Esophagus (tissue), 2 donors: ENCODE data around the gene CRACR2B. TPM values are rescaled to one million over a fixed set of nuclear protein-coding genes. Genes with fewer than 3 reads are reported as not detected.

Experiments
- H3K27ac ChIP-seq, 2 donors: one replicate each; pipeline ENCODE4 v1.5.1; 2013; ENCODE audit warnings: low read depth in 2 of 2, mild to moderate bottlenecking in 2 of 2, inconsistent platforms in 1 of 2, low read length in 1 of 2, moderate library complexity in 1 of 2
- H3K27me3 ChIP-seq, 2 donors: one replicate each; pipeline ENCODE4 v1.6.1; 2013; ENCODE audit warnings: low read length in 2 of 2, control low read depth in 1 of 2, mild to moderate bottlenecking in 1 of 2; ENCODE audit not compliant: insufficient read depth in 2 of 2, control insufficient read depth in 1 of 2
- H3K36me3 ChIP-seq, 2 donors: one replicate each; pipeline ENCODE4 v1.6.1; 2013; ENCODE audit warnings: low read length in 1 of 2; ENCODE audit not compliant: control insufficient read depth in 2 of 2, insufficient read depth in 2 of 2
- H3K4me1 ChIP-seq, 2 donors: one replicate each; pipeline ENCODE4 v1.6.1; 2013; ENCODE audit warnings: low read length in 1 of 2; ENCODE audit not compliant: control insufficient read depth in 2 of 2, insufficient read depth in 2 of 2
- H3K4me3 ChIP-seq, 2 donors: one replicate each; pipeline ENCODE4 v1.5.1; 2013; ENCODE audit warnings: low read length in 2 of 2, mild to moderate bottlenecking in 2 of 2, low read depth in 1 of 2, moderate library complexity in 1 of 2
- H3K9me3 ChIP-seq, 2 donors: one replicate each; pipeline ENCODE4 v1.6.1; 2013; ENCODE audit warnings: mild to moderate bottlenecking in 2 of 2, low read depth in 1 of 2, low read length in 1 of 2, moderate library complexity in 1 of 2; ENCODE audit not compliant: control insufficient read depth in 2 of 2, insufficient read depth in 1 of 2
- WGBS, 2 donors: extraction: QIAGEN DNeasy Blood & Tissue Kit; methylation state at CpG; one replicate each; pipeline ENCODE4 v1.1.7; 2013; 5-methylcytosine and 5-hydroxymethylcytosine counted together
- polyA plus RNA-seq, 2 donors: library from polyadenylated mRNA; stranded (reverse); fragments of 200-250 nt; gene quantifications; one replicate each; pipeline ENCODE4 v1.2.3, GENCODE V29; 2013
- donor health status: healthy with polysubstance abuse.
- donor health status: Bipolar disorder and iron deficiency.

Gene CRACR2B
- polyA plus RNA-seq, 2 donors: 3.2 to 5.3 TPM

DNA sequence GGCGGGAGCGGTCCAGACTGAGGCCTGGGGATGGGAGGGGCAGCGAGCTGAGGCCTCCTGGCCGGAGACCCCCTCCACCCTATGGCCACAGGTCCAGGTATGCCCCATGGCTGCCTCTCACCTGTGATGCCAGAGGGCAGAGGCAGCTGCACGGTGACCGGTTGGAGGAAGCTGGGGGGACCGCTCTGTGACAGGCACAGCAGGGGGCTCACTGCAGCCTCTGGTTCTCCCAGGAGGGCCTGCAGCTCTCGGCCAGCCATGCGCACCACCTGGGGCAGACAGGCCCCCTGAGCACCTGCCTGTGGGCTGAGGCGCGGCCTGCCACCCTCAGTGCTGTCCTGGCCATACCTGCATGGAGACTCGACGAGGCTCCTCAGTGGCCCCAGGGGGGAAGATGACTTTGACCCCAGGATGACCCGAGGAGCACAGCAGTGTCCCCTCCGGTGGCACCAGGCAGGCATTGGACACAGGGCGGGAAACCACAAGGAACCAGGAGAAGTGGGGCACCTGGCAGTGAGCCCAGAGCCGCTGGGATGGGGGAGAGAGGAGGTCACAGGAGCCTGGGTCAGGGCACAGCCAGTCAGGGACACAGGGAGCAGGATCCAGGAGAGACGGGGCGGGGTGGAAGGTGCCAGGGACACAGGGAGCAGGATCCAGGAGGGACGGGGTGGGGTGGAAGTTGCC, 26.5 kb upstream of the CRACR2B start:
- peaks cover 9 to 26% of the 10 kb centered on the region in 2 donors for H3K4me1 ChIP-seq
- no peak overlapping the region for H3K4me3 ChIP-seq
- H3K36me3 ChIP-seq: peaks cover 0 to 30% of the 10 kb centered on the region in 2 donors
- H3K27me3 ChIP-seq: no peaks in the 10 kb centered on the region
- WGBS, 2 donors: 90 to 91% methylated on average over 20 of the region's 20 CpGs
- H3K9me3 ChIP-seq: no peaks in the 10 kb centered on the region
- H3K27ac ChIP-seq: no peak overlapping the region

- peaks cover 0 to 30% of the 10 kb centered on the region in 2 donors for H3K36me3 ChIP-seq
- H3K4me1 ChIP-seq: peaks cover 5 to 18% of the 10 kb centered on the region in 2 donors
- 98% methylated on average over 16 to 21 of the region's 21 CpGs for WGBS, 2 donors
- no peaks in the 10 kb centered on the region for H3K9me3 ChIP-seq
- no peak overlapping the region for H3K4me3 ChIP-seq
- no peaks in the 10 kb centered on the region for H3K27me3 ChIP-seq
- no peak overlapping the region for H3K27ac ChIP-seq
Observed at GRCh38 chr11:802018-802617, 25.6 kb upstream of the CRACR2B start.

GRCh38 chr11:802693-803466, 24.8 kb upstream of the CRACR2B start:
- WGBS, 2 donors: 90 to 91% methylated on average over 28 of the region's 28 CpGs
- peaks cover 0 to 30% of the 10 kb centered on the region in 2 donors for H3K36me3 ChIP-seq
- H3K4me1 ChIP-seq: peaks cover 5 to 17% of the 10 kb centered on the region in 2 donors
- no peaks in the 10 kb centered on the region for H3K27me3 ChIP-seq
- H3K27ac ChIP-seq: no peak overlapping the region
- no peaks in the 10 kb centered on the region for H3K9me3 ChIP-seq
- H3K4me3 ChIP-seq: no peak overlapping the region

DNA sequence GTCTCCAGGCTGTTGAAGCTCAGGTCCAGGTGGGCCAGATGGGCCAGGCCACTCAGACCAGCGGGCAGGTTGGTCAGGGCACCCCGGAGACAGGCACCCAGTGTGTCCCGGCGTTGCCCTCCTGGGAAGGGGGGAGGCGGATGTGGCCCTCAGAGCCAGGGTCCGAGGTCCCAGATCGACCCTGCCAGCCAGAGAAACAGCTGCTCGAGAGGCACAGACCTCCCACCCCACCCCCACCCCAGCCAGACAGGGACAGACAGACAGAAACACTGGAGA, 24.3 kb upstream of the CRACR2B start:
- WGBS, 2 donors: 77 to 90% methylated on average over 6 to 8 of the region's 8 CpGs
- Histone ChIP-seq H3K4me1 (peaks cover 5 to 15% of the 10 kb centered on the region in 2 donors), H3K27ac (no peak overlapping the region), H3K9me3 (no peaks in the 10 kb centered on the region), H3K4me3 (no peak overlapping the region), H3K27me3 (no peaks in the 10 kb centered on the region), H3K36me3 (peaks cover 0 to 30% of the 10 kb centered on the region in 2 donors)

- peak overlapping the region; percentile 54 to 72 for H3K4me3 ChIP-seq
- peaks cover 5 to 14% of the 10 kb centered on the region in 2 donors for H3K4me1 ChIP-seq
- no peaks in the 10 kb centered on the region for H3K9me3 ChIP-seq
- H3K27me3 ChIP-seq: no peaks in the 10 kb centered on the region
- peaks cover 0 to 30% of the 10 kb centered on the region in 2 donors for H3K36me3 ChIP-seq
- no peak overlapping the region for H3K27ac ChIP-seq
- WGBS, 2 donors: 44 to 45% methylated on average over 26 of the region's 26 CpGs
Observed at GRCh38 chr11:803770-804598, 23.7 kb upstream of the CRACR2B start.

DNA sequence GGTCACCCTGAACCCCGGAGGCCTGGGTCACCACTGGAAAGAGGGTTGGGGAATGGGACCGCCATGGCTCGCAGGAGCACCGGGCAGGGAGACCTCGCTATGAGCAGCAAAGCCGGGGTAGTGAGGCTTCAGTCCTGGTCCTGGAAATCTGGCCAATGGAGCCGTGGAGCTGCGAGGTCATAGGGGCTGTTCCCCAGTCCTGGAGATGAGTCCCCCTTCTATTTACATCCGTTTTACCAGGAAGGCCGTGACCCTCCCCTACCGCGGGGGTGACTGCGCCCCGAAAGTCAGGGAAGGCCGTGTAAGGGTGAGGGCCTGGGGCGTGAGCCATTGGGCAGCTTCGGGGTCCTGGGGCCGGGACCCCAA, 23.1 kb upstream of the CRACR2B start:
- no peaks in the 10 kb centered on the region for H3K9me3 ChIP-seq
- peak overlapping the region; percentile 54 to 72 for H3K4me3 ChIP-seq
- no peaks in the 10 kb centered on the region for H3K27me3 ChIP-seq
- 3 to 5% methylated on average over 18 of the region's 18 CpGs for WGBS, 2 donors
- peaks cover 0 to 25% of the 10 kb centered on the region in 2 donors for H3K36me3 ChIP-seq
- H3K4me1 ChIP-seq: peaks cover 5 to 14% of the 10 kb centered on the region in 2 donors
- peak overlapping the region; percentile 88 to 89 for H3K27ac ChIP-seq

DNA sequence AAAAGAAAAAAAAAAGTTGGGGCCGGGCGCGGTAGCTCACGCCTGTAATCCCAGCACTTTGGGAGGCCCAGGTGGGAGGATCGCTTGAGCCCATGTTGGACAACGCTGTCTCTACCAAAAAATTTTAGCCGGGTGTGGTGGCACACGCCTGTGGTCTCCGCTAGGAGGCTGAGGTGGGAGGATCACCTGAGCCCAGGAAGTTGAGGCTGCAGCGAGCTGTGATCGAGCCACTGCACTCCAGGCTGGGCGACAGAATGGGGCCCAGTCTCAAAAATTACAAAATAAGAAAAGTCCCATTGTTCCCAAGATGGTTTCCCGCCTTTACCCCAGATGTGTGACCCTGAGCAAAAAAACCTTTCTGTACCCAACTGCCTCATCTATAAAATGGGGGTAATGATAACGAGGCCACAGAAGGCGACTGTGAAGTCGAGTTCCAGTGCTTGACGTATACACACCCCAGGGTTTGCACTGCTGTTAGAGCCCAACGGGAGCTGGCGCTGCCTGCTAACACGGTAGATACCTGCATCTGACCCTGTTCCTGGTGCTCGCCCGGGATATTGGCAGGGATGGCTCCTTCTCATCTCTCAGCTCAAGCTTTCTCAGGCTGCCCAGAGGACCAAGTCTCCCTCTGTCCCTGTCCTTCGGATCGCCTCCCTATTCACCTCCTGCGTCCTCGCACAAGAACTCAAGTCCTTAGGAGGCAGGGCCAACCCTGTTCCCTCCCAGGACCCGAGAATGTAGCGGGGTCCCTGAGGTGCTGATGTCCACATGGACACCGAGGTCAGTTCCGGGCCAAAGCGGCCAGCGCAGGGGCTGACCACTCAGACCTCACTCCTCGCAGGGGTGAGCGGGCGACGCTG, 19.1 kb upstream of the CRACR2B start:
- H3K4me1 ChIP-seq: peaks cover 5 to 22% of the 10 kb centered on the region in 2 donors
- WGBS, 2 donors: 28 to 29% methylated on average over 36 of the region's 36 CpGs

DNA sequence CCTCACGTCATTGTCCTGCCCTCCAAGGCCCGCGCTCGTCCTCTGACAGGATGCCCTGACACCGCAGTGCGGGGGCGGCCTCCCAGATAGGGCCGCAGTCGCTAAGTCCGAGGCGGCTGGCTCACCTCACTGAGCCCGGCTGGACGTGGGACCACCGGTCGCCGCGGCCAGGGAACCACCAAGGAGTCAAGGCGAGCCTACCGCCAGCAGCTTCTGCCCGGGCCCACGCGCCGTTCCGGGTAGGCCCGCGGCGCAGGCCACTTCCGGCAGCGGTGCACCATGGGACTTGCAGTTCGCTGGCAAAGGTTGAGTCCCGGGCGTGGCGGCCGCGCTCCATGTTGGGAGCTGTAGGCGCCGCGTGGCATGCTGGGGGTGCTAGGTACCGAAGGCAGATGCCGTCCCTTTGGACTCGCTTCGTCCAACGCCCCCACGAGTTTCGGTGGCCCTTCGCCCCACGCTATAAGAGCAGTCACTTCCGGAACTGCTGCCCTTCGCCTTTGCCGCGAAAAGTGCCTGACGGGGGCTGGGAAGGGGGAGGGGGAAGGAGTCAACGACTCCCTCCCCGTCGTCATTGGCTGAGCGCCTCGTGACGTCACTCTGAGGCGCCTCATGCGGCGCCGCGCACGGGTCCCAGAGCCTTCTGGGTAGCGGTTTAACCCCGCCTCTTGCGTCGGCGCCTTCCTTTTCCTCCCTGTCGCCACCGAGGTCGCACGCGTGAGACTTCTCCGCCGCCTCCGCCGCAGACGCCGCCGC, 18.3 kb upstream of the CRACR2B start, which contains the start of gene RPLP2:
TSS of gene RPLP2 (plus strand) at position 681 of the 753 bp plus-strand sequence. CDS start 268 bp downstream, outside the sequence.
- H3K4me1 ChIP-seq: peaks cover 0 to 14% of the 10 kb centered on the region in 2 donors
- H3K4me3 ChIP-seq: peak within 1 kb of the TSS; percentile 87 to 97
- peak within 1 kb of the TSS; percentile 98 for H3K27ac ChIP-seq
- peaks cover 9 to 25% of the 10 kb centered on the region in 2 donors for H3K36me3 ChIP-seq
- H3K9me3 ChIP-seq: no peaks in the 10 kb centered on the region
- 0 to 1% methylated on average over 68 to 81 of the region's 81 CpGs for WGBS, 2 donors
- H3K27me3 ChIP-seq: no peaks in the 10 kb centered on the region

More for the DNA sequence above, 19.1 kb upstream of the CRACR2B start:
- Histone ChIP-seq H3K9me3 (no peaks in the 10 kb centered on the region), H3K4me3 (peak overlapping the region; percentile 87 to 97), H3K27ac (peak overlapping the region; percentile 98), H3K36me3 (peaks cover 6 to 23% of the 10 kb centered on the region in 2 donors), H3K27me3 (no peaks in the 10 kb centered on the region)
